Stimulated activated CD4-positive, alpha-beta T cell treated with anti-CD3 and anti-CD28 coated beads, TNF-alpha, amount 100 ng/mL, for 24 hours (primary cell): ENCODE measurements around the gene GADL1.

Experiments used
- DNase-seq, 3 experiments: peaks; one replicate each; pipeline ENCODE4 v3.0.0-alpha.2; 2020; ENCODE audit warnings: low read depth in 3 of 3

GADL1 gene

GRCh38 chr3:30677347-30677685 is 217.1 kb downstream of the GADL1 start:
- no peak for DNase-seq

GRCh38 chr3:30676424-30677346 is 217.8 kb downstream of the GADL1 start:
- DNase-seq, result no peak
